ENCODE data around the gene FAM89A. TPM values are rescaled to one million over a fixed set of nuclear protein-coding genes. Genes with fewer than 3 reads are reported as not detected.
"Not testable (repeated sequence)": the region's sequence is repeated elsewhere in the genome, so short reads cannot be mapped to it uniquely, and the experiment has no call there.

FAM89A gene
- total RNA-seq, 1 experiment from 2014 or later: 1.5 TPM

GRCh38 chr1:231011360-231011759 is 28.7 kb downstream of the FAM89A start:
- no peak overlapping the region for H3K56ac ChIP-seq (ENCODE audit: insufficient read length, low read depth, low read length)
- Mint-ChIP-seq H3K27ac (no peak overlapping the region), H3K36me3 (ENCODE audit: insufficient read depth in 1 of 3, low read depth in 3 of 3) (no peaks in the 10 kb centered on the region; a peak in 1 of 7 replicates), H3K4me1 (no peaks in the 10 kb centered on the region), H3K9me3 (peaks cover 8 to 12% of the 10 kb centered on the region in 2 experiments; a peak in 4 of 5 replicates), H3K4me3 (no peak overlapping the region), H3K27me3 (ENCODE audit: low read depth) (peaks cover 33% of the 10 kb centered on the region)
- no peaks in the 10 kb centered on the region; the same call in 1 of the 2 replicates for H3K27me3 ChIP-seq (ENCODE audit: insufficient read depth, low read length)
- no peak overlapping the region for H2BK15ac ChIP-seq (ENCODE audit: low read depth, low read length)
- no peak for DNase-seq
- no peaks in the 10 kb centered on the region for H4K20me1 ChIP-seq (ENCODE audit: control insufficient read depth, insufficient read depth, insufficient read length)
- no peak for TF ChIP-seq CTCF (conservative IDR thresholded peaks at IDR 0.05)
- H3K9ac ChIP-seq (ENCODE audit: extremely low read depth, insufficient read length, low read length): no peak overlapping the region
- no peaks in the 10 kb centered on the region for H3K79me1 ChIP-seq (ENCODE audit: insufficient read depth, low read depth, low read length, poor library complexity, severe bottlenecking)
- H3T11ph ChIP-seq (ENCODE audit: low read length): no peak overlapping the region
- H2BK12ac ChIP-seq (ENCODE audit: insufficient read length, low read depth, low read length): no peak overlapping the region
- H3K27ac ChIP-seq (ENCODE audit: insufficient read length, low read depth, low read length): no peak overlapping the region
- no peak overlapping the region for H2BK5ac ChIP-seq (ENCODE audit: insufficient read length, low read length)
- no peak overlapping the region for H3K4ac ChIP-seq (ENCODE audit: low read depth, low read length)
- 90% methylated on average over 1 of the region's 2 CpGs for WGBS (ENCODE audit: extremely low coverage, insufficient read length, low lambda C conversion rate)
- H2BK120ac ChIP-seq (ENCODE audit: low read depth, low read length, poor library complexity, severe bottlenecking): no peak overlapping the region
- H3K4me1 ChIP-seq (ENCODE audit: insufficient read depth, low read length): no peaks in the 10 kb centered on the region
- no peak overlapping the region for H2AK5ac ChIP-seq (ENCODE audit: insufficient read length, low read length)
- H3K23me2 ChIP-seq (ENCODE audit: insufficient read length, low read depth, low read length, poor library complexity, severe bottlenecking): no peaks in the 10 kb centered on the region
- H3K4me2 ChIP-seq (ENCODE audit: insufficient read depth, insufficient read length, low read length): no peak overlapping the region
- H4K8ac ChIP-seq (replicated peaks; ENCODE audit: insufficient read length, low read depth, low read length): no peak overlapping the region
- H2AFZ ChIP-seq (ENCODE audit: low read length): no peak overlapping the region
- no peak overlapping the region for H2BK20ac ChIP-seq (ENCODE audit: low read depth, low read length, poor library complexity, severe bottlenecking)
- H3K14ac ChIP-seq (ENCODE audit: insufficient read depth, low read length): no peak overlapping the region
- no peaks in the 10 kb centered on the region for H3K79me2 ChIP-seq (ENCODE audit: insufficient read depth, low read length)
- no peak overlapping the region for H4K5ac ChIP-seq (ENCODE audit: insufficient read length, low read depth, low read length)
- no peak overlapping the region for H3K23ac ChIP-seq (ENCODE audit: insufficient read length, low read depth, low read length)
- H3K18ac ChIP-seq (ENCODE audit: insufficient read length, low read depth, low read length): no peak overlapping the region
- no peak overlapping the region for H4K91ac ChIP-seq (ENCODE audit: insufficient read length, low read depth, low read length)
- no peaks in the 10 kb centered on the region for H3K9me3 ChIP-seq (ENCODE audit: control insufficient read depth, low read depth, low read length)

GRCh38 chr1:231007535-231007934 is 32.5 kb downstream of the FAM89A start:
- H2AFZ ChIP-seq (ENCODE audit: low read length); H3K79me1 ChIP-seq (ENCODE audit: insufficient read depth, low read depth, low read length, poor library complexity, severe bottlenecking); H3K36me3 Mint-ChIP-seq (ENCODE audit: insufficient read depth in 1 of 3, low read depth in 3 of 3); H3K27me3 ChIP-seq (ENCODE audit: insufficient read depth, low read length); H3K23me2 ChIP-seq (ENCODE audit: insufficient read length, low read depth, low read length, poor library complexity, severe bottlenecking); H3K27ac ChIP-seq (ENCODE audit: insufficient read length, low read depth, low read length); H3K4me3 Mint-ChIP-seq; H4K91ac ChIP-seq (ENCODE audit: insufficient read length, low read depth, low read length); H3K4me1 ChIP-seq (ENCODE audit: insufficient read depth, low read length); H3K4me1 Mint-ChIP-seq; H3K4ac ChIP-seq (ENCODE audit: low read depth, low read length); H2BK12ac ChIP-seq (ENCODE audit: insufficient read length, low read depth, low read length); H3K4me2 ChIP-seq (ENCODE audit: insufficient read depth, insufficient read length, low read length); H3K27ac Mint-ChIP-seq; H2BK120ac ChIP-seq (ENCODE audit: low read depth, low read length, poor library complexity, severe bottlenecking); H4K20me1 ChIP-seq (ENCODE audit: control insufficient read depth, insufficient read depth, insufficient read length); H2AK5ac ChIP-seq (ENCODE audit: insufficient read length, low read length); H3K9ac ChIP-seq (ENCODE audit: extremely low read depth, insufficient read length, low read length); H3K18ac ChIP-seq (ENCODE audit: insufficient read length, low read depth, low read length); H3K56ac ChIP-seq (ENCODE audit: insufficient read length, low read depth, low read length); H3K23ac ChIP-seq (ENCODE audit: insufficient read length, low read depth, low read length); H3K9me3 ChIP-seq (ENCODE audit: control insufficient read depth, low read depth, low read length); H2BK20ac ChIP-seq (ENCODE audit: low read depth, low read length, poor library complexity, severe bottlenecking); H2BK15ac ChIP-seq (ENCODE audit: low read depth, low read length); H3K14ac ChIP-seq (ENCODE audit: insufficient read depth, low read length); H3K79me2 ChIP-seq (ENCODE audit: insufficient read depth, low read length); H2BK5ac ChIP-seq (ENCODE audit: insufficient read length, low read length); DNase-seq; H4K5ac ChIP-seq (ENCODE audit: insufficient read length, low read depth, low read length); H3T11ph ChIP-seq (ENCODE audit: low read length); H4K8ac ChIP-seq (replicated peaks; ENCODE audit: insufficient read length, low read depth, low read length): not testable (repeated sequence)
- Mint-ChIP-seq H3K9me3 (peaks cover 43% of the 10 kb centered on the region in 2 experiments), H3K27me3 (ENCODE audit: low read depth) (peaks cover 71% of the 10 kb centered on the region)
- WGBS (ENCODE audit: extremely low coverage, insufficient read length, low lambda C conversion rate): no CpG with 5 or more reads among the region's 1 CpG
